SK-MEL-5 (cell line): Measurements from ENCODE around the gene MPND. TPM values are rescaled to one million over a fixed set of nuclear protein-coding genes. Genes with fewer than 3 reads are reported as not detected.
"Not testable (repeated sequence)": the region's sequence is repeated elsewhere in the genome, so short reads cannot be mapped to it uniquely, and the experiment has no call there.

ENCODE experiments used
- DNase-seq: peaks from one replicate; pipeline ENCODE4 v3.0.0-alpha.2; 2016; ENCODE audit warnings: low read depth, low spot score
- in situ Hi-C: cut with HindIII; loops from 2 replicates; pipeline ENCODE4 v1.10.0; 2016; ENCODE audit warnings: low sequenced_read_pairs, high pct_unique_total_duplicates, low pct_unique_long_range_greater_than_20kb
- total RNA-seq: library from RNA; depleted of rRNA; stranded (reverse); fragments of >200 nt; shearing (Covaris generic); gene quantifications from 2 replicates; pipeline ENCODE4 v1.2.3, GENCODE V29; 2014

MPND gene
- total RNA-seq, 1 experiment from 2014 or later, result 5.3 TPM

GRCh38 chr19:4313847-4314490 is 29.4 kb upstream of the MPND start:
- no peak for DNase-seq
- in situ Hi-C loops, result no loop called here

GRCh38 chr19:4316956-4317355 is 26.4 kb upstream of the MPND start:
- in situ Hi-C loops, result no loop called here
- DNase-seq, result no peak

GRCh38 chr19:4318460-4318859 is 24.9 kb upstream of the MPND start:
- in situ Hi-C loops, result no loop called here
- no peak for DNase-seq

GRCh38 chr19:4319067-4319718 is 24.2 kb upstream of the MPND start:
- in situ Hi-C loops, result no loop called here

GRCh38 chr19:4320419-4320818 is 22.9 kb upstream of the MPND start:
- DNase-seq, result no peak
- in situ Hi-C loops, result no loop called here

More at GRCh38 chr19:4319067-4319718, 24.2 kb upstream of the MPND start:
- no peak for DNase-seq

GRCh38 chr19:4322942-4323665 is 20.3 kb upstream of the MPND start:
- in situ Hi-C loops, result no loop called here
- peak; percentile 11 for DNase-seq

GRCh38 chr19:4323692-4324091 is 19.7 kb upstream of the MPND start:
- in situ Hi-C loops, result no loop called here

GRCh38 chr19:4324228-4324627 is 19.1 kb upstream of the MPND start:
- in situ Hi-C loops, result no loop called here
- DNase-seq, result no peak

More at GRCh38 chr19:4323692-4324091, 19.7 kb upstream of the MPND start:
- no peak for DNase-seq

- in situ Hi-C loops, result no loop called here
- no peak for DNase-seq
Observed at GRCh38 chr19:4326215-4326836, 17.0 kb upstream of the MPND start.

- in situ Hi-C loops, result no loop called here
- no peak for DNase-seq
Observed at GRCh38 chr19:4326837-4327251, 16.5 kb upstream of the MPND start.

- in situ Hi-C loops, result no loop called here
Observed at GRCh38 chr19:4327252-4327876, 16.0 kb upstream of the MPND start.

GRCh38 chr19:4327877-4328242 is 15.5 kb upstream of the MPND start:
- in situ Hi-C loops, result no loop called here
- DNase-seq, result no peak

More at GRCh38 chr19:4327252-4327876, 16.0 kb upstream of the MPND start:
- DNase-seq, result no peak

- peak; percentile 7 for DNase-seq
- in situ Hi-C loops, result no loop called here
Observed at GRCh38 chr19:4328243-4328990, 14.9 kb upstream of the MPND start.

- DNase-seq, in situ Hi-C loops: not testable (repeated sequence)
Observed at GRCh38 chr19:4328991-4329681, 14.2 kb upstream of the MPND start.

GRCh38 chr19:4329858-4330257 is 13.5 kb upstream of the MPND start:
- in situ Hi-C loops, result no loop called here
- DNase-seq, result no peak

GRCh38 chr19:4334929-4335570 is 8.3 kb upstream of the MPND start:
- no peak for DNase-seq
- in situ Hi-C loops, result no loop called here
